AG09319 (cell line): ENCODE results near the gene AATK.

ENCODE experiments used
- DNase-seq: peaks from one replicate; pipeline ENCODE4 v3.0.0-alpha.2; 2010; ENCODE audit warnings: low read depth; ENCODE audit errors: extremely low read depth
- TF ChIP-seq, protein P1 (sequence below): IDR thresholded peaks from 2 replicates; pipeline ENCODE4 v1.5.1; 2011; ENCODE audit warnings: low read depth, mild to moderate bottlenecking, inconsistent platforms, low read length, moderate library complexity

AATK gene

DNA sequence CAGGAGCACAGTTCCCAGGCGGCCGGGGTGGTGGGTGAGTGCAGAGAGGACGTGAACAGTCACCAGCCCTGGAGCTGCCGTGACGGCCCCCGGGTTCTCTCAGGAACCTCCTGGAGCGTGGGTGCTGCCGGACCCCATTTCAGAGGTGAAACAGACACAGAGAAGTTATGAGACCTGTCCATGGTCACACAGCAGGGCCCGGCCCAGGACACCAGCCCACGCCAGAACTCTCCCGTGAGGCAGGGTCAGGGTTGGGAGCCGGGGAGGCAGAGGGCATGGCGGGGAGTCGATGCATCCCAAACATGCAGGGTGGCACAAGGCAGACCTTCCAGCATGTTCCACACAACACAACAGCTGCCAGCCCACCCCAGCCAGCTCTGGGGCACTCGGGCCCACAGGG is 4.5 kb downstream of the AATK start:
- TF ChIP-seq, protein P1, sequence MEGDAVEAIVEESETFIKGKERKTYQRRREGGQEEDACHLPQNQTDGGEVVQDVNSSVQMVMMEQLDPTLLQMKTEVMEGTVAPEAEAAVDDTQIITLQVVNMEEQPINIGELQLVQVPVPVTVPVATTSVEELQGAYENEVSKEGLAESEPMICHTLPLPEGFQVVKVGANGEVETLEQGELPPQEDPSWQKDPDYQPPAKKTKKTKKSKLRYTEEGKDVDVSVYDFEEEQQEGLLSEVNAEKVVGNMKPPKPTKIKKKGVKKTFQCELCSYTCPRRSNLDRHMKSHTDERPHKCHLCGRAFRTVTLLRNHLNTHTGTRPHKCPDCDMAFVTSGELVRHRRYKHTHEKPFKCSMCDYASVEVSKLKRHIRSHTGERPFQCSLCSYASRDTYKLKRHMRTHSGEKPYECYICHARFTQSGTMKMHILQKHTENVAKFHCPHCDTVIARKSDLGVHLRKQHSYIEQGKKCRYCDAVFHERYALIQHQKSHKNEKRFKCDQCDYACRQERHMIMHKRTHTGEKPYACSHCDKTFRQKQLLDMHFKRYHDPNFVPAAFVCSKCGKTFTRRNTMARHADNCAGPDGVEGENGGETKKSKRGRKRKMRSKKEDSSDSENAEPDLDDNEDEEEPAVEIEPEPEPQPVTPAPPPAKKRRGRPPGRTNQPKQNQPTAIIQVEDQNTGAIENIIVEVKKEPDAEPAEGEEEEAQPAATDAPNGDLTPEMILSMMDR = no peak
- DNase-seq = no peak

DNA sequence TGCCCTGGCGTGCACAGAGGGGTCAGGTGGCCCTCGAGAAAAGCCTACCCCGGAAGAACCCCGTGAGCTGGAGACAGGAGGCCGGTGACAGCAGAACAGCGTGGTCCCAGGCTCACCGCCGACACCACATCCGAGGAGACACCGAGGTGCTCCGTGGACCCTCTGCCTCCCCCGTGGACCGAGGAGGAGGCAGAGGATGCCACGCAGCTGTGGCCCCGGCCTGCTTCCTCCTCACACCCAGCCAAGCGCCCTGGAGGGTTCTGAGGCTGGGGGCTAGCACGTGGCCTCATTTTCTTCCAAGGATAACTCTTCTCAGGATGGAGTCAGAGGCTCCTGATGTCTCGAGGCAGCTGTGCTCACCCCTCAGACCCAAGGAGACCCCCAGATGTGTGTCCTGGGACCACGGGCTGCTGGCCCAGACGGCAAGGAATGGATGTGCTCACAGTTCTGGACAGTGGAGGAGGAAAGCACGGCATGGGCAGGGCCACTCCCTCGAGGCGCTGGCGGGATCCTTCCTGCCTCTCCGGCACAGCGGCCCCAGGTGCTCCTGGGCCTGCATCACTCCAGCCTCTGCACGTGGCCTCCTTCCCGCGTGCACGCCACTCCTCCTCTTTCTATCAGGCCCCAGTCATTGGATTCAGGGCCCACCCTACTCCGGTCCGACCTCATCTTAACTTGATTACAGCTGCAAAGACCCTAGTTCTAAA is 5.1 kb downstream of the AATK start:
- TF ChIP-seq, protein P1 = no peak
- DNase-seq = no peak

DNA sequence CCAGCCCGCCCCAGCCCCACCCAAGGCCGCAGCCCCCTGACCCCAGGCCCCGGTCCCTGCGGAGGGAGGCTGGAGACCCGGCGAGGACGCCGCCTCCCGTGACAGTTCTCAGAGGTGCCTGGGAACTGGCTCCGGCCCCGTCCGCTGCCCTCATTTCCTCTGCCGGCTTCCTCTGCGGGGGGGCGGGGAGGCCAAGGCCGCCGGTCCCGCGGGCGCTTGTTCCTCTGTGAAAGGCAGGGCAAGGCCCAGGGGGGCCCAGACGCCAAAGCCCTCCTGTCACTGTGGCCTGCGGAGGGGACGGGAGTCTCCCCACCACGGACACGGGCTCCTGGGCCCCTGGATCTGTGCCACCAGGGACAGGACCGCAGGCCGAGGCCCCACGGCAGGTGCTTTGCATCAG is 5.7 kb downstream of the AATK start:
- no peak for DNase-seq
- TF ChIP-seq, protein P1 = no peak

DNA sequence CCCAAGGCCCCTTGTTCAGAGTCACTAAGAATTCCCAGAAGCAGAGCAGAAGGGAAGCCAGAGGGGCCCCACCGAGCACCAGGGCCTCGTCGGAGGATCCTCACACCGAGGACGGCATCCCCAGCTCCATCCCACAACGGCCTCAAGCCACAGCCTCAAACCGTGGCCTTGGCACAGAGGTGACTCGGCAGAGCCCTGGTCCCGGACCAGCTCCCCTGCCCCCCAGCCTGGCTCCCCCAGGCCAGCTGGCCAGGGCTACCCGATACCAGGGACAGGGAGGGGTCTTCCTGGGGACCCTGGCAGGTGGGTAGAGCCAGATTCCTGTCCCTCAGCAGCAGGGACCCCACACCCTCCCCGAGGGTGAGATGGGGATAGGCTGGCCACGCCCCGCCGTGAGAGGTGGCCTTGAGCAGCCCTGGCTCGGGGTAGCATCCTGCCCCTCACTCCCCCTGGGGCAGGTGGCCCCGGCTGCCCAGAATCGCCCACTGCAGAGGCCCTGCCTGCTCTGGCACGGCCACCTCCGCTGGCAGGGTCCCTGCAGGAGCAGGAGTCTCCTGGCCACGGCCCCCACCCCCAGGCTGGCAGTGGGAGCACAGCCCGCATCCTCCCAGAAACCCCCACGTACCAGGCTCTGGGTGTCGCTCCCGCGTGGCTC is 6.3 kb downstream of the AATK start:
- DNase-seq = no peak
- TF ChIP-seq, protein P1 = no peak

DNA sequence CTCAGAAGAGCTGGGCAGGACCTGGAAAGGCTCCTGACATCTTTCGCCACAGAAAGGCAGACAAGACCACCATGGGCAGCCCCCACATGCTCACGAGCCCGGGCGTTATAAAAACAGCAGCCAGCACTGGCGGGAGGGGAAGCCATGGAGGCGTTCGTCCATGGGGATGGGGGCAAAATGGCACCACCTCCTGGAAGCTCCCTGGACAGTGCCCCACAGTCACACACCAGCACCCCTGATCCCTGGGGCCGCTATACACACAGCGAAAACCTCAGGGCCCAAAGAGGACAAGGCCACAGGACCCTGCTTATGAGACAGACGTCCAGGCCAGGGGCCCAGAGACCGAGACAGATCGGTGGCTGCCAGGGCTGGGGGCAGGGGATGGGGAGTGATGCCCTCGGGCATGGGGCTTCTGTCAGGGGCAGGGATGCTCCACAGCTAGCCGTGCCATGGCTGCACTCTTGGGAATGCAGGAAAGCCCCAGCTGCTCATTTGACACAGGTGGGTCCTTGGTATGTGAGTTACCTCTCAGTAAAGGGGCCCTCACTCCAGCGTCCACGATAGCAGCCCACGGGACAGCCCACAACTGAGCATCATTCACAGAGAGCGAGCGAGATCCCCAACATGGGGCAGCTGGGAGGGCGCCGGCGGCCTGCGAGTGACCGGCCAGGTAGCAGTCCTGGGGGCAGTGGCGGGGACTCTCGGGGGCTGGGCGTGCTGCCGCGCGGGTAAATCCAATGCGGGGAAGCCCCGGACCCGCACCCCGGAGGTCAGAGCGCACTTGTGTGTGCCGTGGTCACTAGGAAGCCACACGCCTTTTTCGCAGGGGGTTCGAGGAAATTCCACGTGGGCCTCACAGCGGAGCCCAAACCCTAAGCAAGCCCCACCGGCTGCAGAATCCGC is 7.1 kb downstream of the AATK start:
- DNase-seq = no peak
- TF ChIP-seq, protein P1 = no peak

DNA sequence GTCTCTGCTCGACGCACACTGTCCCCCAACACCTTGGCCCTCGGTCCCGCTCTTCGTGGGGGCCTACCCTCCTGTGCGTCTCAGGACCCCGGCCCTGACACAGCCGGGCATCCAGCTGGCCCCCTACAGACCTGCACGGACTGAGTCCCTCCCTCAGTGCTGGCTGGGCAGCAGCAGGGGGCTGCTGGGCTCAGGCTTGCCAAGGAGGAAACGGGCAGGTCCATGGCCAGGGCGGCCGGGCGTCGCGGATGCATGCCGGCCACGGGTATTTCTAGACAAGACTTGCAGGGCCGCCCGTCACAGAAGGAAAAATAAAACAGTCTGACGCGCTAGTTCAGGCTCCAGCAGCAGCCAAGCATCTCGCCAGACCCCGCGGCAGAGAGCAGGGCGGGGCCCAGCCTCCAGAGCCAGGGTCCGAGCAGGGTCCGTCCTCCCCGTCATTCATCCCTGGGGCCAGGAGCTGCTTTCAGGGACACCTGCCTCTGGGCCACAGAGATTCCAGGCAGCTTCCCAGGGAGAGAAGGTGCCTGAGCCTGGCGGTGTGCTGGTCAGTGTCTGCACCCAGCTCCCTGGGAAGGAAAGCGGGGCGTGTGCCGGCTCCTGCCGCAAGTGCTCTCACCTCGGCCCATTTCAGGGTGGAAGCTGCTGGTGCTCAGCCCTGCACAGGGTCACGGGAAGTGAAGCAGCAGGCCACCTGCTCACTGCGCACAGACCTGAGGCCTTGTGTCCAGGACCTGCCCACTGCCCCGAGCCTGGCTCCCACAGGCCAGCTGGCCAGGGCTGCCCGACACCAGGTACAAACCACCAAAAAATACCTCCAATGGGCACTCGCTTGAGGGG is 8.0 kb downstream of the AATK start:
- TF ChIP-seq, protein P1 = no peak
- no peak for DNase-seq
